Lung (tissue), 12 donors: ENCODE data around the gene SYNPR. TPM values are rescaled to one million over a fixed set of nuclear protein-coding genes. Genes with fewer than 3 reads are reported as not detected.

Experiments
- ATAC-seq: fragments of 200-7000 bp; cut with Tn5 transposase; one replicate; pipeline ENCODE4 v1.9.1; 2020; ENCODE audit warnings: moderate number of reproducible peaks; ENCODE audit not compliant: insufficient read depth, low FRiP score
- DNase-seq, 3 donors: peaks; one replicate each; pipeline ENCODE4 v3.0.0-alpha.2; 2013 to 2017
- H3K27ac ChIP-seq, 2 donors: one replicate each; pipeline ENCODE4 v1.5.1; 2013; ENCODE audit warnings: mild to moderate bottlenecking in 2 of 2, moderate library complexity in 2 of 2, control low read depth in 1 of 2, inconsistent platforms in 1 of 2, low read depth in 1 of 2, low read length in 1 of 2
- H3K27me3 ChIP-seq, 3 donors: one replicate each; pipeline ENCODE4 v1.5.1; 2013; ENCODE audit warnings: low read length in 2 of 3; ENCODE audit not compliant: control insufficient read depth in 3 of 3, insufficient read depth in 3 of 3
- H3K36me3 ChIP-seq, 4 donors: one replicate each; pipeline ENCODE4 v1.5.1; 2013; ENCODE audit warnings: low read length in 4 of 4, mild to moderate bottlenecking in 1 of 4, moderate library complexity in 1 of 4; ENCODE audit not compliant: control insufficient read depth in 4 of 4, insufficient read depth in 4 of 4
- H3K4me1 ChIP-seq, 5 donors: one replicate each; pipeline ENCODE4 v1.5.1; 2013; ENCODE audit warnings: low read length in 5 of 5, mild to moderate bottlenecking in 2 of 5, moderate library complexity in 1 of 5; ENCODE audit not compliant: control insufficient read depth in 5 of 5, insufficient read depth in 5 of 5
- H3K4me3 ChIP-seq: one replicate; pipeline ENCODE4 v1.5.1; 2013; ENCODE audit warnings: mild to moderate bottlenecking, control low read depth, moderate library complexity
- H3K9ac ChIP-seq, 2 donors: one replicate each; pipeline ENCODE4 v1.5.1; 2013; ENCODE audit warnings: low read length in 2 of 2, control low read depth in 1 of 2; ENCODE audit not compliant: insufficient read depth in 1 of 2
- H3K9me3 ChIP-seq, 4 donors: one replicate each; pipeline ENCODE4 v1.5.1; 2013; ENCODE audit warnings: low read length in 3 of 4, mild to moderate bottlenecking in 1 of 4, moderate library complexity in 1 of 4; ENCODE audit not compliant: control insufficient read depth in 4 of 4, insufficient read depth in 3 of 4
- CTCF ChIP-seq: IDR thresholded peaks from 2 replicates; pipeline ENCODE4 v1.5.1; 2012; ENCODE audit warnings: mild to moderate bottlenecking; ENCODE audit errors: control extremely low read depth, extremely low read depth
- WGBS, 2 donors: extraction: QIAGEN DNeasy Blood & Tissue Kit; methylation state at CpG; one replicate each; pipeline ENCODE4 v1.1.7; 2013; 5-methylcytosine and 5-hydroxymethylcytosine counted together
- polyA plus RNA-seq, 2 donors: library from polyadenylated mRNA; stranded (reverse); fragments of 200-250 nt; gene quantifications; one replicate each; pipeline ENCODE4 v1.2.1, GENCODE V29; 2013
- total RNA-seq, 2 donors: library from RNA; depleted of rRNA in 1 of 2; stranded (reverse); fragments of >200 nt in 1 of 2; gene quantifications; one replicate each; pipeline ENCODE4 v1.2.1, GENCODE V29; 2014 to 2021
- donor health status: control.
- donor health status: control.
- donor health status: Bipolar disorder and iron deficiency.
- donor health status: healthy.
- donor health status: DM: yes; HTN: yes; CAD: no.

Gene SYNPR
- total and polyA plus RNA-seq, 4 donors: 0.43 TPM; not detected in 3

DNA sequence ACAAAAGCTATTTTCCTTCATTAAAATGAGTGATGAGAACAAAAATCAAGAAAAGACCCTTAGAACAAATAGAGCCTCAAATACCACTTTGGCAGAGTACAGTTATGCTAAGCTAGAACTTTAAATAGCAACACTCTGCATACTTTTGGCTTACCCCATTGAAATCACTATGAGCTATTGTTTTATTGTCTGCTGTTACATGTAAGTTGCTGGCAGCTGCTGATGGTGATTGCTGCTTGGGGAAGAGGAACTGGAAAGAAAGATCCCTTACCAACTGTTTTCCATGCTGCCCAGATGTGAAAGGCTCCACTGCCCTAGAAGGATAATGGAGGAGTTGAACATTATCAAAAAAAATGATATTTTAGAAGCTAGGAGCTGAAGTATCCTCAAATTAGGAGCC, 135.4 kb downstream of the SYNPR start:
- DNase-seq: no peak
- Histone ChIP-seq H3K27ac (no peak overlapping the region), H3K36me3 (no peaks in the 10 kb centered on the region), H3K9ac (no peak overlapping the region), H3K4me3 (no peak overlapping the region), H3K4me1 (no peaks in the 10 kb centered on the region), H3K9me3 (no peaks in the 10 kb centered on the region), H3K27me3 (no peaks in the 10 kb centered on the region)
- TF ChIP-seq CTCF: no peak
- no peak for ATAC-seq

- no peak for TF ChIP-seq CTCF
- ATAC-seq (no peak), DNase-seq (no peak)
- Histone ChIP-seq H3K9me3 (no peaks in the 10 kb centered on the region), H3K4me1 (no peaks in the 10 kb centered on the region), H3K27ac (no peak overlapping the region), H3K27me3 (no peaks in the 10 kb centered on the region), H3K36me3 (no peaks in the 10 kb centered on the region), H3K4me3 (no peak overlapping the region), H3K9ac (no peak overlapping the region)
- WGBS, 2 donors: 48 to 51% methylated on average over 1 of the region's 1 CpG
Observed at GRCh38 chr3:63414607-63415006, 136.5 kb downstream of the SYNPR start.

- no peaks in the 10 kb centered on the region for H3K4me1 ChIP-seq
- no peak for TF ChIP-seq CTCF
- DNase-seq: no peak
- H3K36me3 ChIP-seq: no peaks in the 10 kb centered on the region
- H3K27me3 ChIP-seq: no peaks in the 10 kb centered on the region
- no peak for ATAC-seq
- H3K9ac ChIP-seq: no peak overlapping the region
- H3K27ac ChIP-seq: no peak overlapping the region
- H3K4me3 ChIP-seq: no peak overlapping the region
- 39 to 64% methylated on average over 2 of the region's 2 CpGs for WGBS, 2 donors
- H3K9me3 ChIP-seq: no peaks in the 10 kb centered on the region
Observed at GRCh38 chr3:63429905-63430304, 151.8 kb downstream of the SYNPR start.

DNA sequence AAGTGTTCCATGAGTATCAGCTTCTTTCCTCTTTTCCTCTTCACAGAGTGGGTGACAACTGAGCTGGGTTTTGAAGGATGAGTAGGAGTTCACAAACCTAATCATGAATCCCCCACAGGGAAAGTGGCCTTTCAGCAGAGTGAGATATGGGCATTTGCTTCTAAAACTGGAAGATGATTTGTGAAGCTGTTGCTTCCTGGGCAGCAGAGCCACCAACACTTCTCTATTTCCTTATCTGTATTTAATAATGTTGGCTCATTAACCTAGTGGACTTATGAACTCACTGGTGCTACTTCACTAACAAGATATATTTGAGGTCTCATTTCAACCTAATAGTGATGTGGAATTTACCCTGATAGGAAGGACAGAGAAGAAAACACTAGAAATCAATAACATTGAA, 152.8 kb downstream of the SYNPR start:
- no peaks in the 10 kb centered on the region for H3K27me3 ChIP-seq
- no peaks in the 10 kb centered on the region for H3K4me1 ChIP-seq
- DNase-seq (no peak), ATAC-seq (no peak)
- H3K9ac ChIP-seq: no peak overlapping the region
- TF ChIP-seq CTCF: no peak
- H3K36me3 ChIP-seq: no peaks in the 10 kb centered on the region
- no peak overlapping the region for H3K27ac ChIP-seq
- no peak overlapping the region for H3K4me3 ChIP-seq
- no peaks in the 10 kb centered on the region for H3K9me3 ChIP-seq
